ENCODE results near the gene DAGLB.
A peak's percentile ranks its signal among the peaks of the same experiment; 100 is the strongest.

- TF ChIP-seq CTCF (IDR thresholded peaks at IDR 0.05) (no peak), POLR2AphosphoS5 (IDR thresholded peaks at IDR 0.05; ENCODE audit: low read depth, low read length) (peak; percentile 99)
Measured at GRCh38 chr7:6447581-6448199, at the start of gene DAGLB.

All from Panc1 (cell line).